Inferior parietal cortex (tissue), 1 donor: Measurements from ENCODE around the gene KLHL11.
"Not testable (repeated sequence)": the region's sequence is repeated elsewhere in the genome, so short reads cannot be mapped to it uniquely, and the experiment has no call there.

Experiments used
- DNase-seq: peaks from one replicate; pipeline ENCODE4 v3.0.0-alpha.2; 2016; ENCODE audit errors: extremely low spot score

KLHL11 gene

DNA sequence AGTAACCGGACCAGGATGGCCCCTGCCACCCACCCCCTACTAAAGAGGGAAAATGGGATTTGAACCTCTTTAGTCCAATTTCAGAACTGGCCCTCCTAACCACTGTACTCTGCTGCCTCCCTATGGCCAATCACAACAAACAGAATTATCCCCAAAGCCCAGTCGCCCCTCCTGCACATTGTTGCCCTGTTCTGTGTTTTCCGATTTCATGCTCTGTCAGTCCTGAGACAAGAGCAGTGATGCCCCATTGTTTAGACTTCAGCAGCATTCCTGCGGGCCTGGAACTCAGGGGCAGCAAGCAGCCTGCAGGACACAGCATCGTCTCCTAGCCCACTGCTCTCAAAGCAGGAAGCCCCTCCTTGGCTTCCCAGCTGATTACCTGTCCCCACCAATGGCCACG is 20.5 kb upstream of the KLHL11 start:
- no peak for DNase-seq

DNA sequence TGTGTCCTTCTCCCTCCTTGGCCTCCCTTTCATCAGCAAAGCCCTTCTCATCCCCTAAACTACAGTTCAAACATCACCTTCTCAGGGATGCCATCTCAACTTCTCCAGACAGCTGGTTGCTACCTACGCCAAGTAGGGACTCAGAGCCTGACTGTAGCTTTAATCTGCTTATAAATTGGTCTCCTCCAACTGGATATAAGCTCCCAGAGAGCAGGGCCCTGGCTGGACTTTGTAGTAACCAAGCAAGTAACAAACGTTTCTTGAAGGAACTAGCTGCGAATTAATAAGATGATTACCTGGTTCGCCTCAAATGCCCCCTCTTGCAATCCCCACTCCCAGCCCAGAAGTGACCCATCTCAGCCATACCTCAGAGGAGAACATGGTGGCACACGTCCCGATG is 17.5 kb upstream of the KLHL11 start:
- no peak for DNase-seq

DNA sequence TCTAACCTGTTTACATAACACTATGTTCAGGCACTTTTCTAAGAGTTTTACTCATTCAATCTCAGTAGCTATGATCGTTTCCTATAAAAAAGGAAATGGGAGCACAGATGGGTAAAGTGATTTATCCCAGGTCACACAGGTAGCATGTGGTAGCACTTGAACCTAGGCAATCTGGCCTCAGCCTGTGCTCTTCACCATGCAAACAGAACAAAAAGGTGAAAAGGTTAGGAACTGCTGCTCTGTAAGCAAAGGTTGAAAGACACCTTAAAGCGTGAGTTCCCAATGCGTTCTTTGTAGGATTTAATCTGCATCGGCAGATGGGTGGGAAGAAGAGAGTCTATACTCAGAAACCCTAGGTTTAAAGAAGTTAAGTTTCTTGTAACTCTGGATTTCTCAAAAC is 14.9 kb upstream of the KLHL11 start:
- no peak for DNase-seq

DNA sequence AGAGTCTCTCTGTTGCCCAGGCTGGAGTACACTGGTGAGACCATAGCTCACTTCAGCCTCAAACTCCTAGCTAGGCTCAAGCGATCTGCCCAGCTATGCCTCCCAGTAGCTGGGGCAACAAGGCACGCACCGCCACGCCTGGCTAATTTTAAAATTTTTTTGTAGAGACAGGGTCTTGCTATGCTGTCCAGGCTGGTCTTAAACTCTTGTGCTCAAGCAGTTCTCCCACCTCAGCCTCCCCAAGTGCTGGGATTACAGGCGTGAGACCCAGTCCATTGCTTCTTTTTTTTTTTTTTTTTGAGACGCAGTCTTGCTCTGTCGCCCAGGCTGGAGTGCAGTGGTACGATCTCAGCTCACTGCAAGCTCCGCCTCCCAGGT is 9.1 kb upstream of the KLHL11 start:
- DNase-seq: not testable (repeated sequence)

DNA sequence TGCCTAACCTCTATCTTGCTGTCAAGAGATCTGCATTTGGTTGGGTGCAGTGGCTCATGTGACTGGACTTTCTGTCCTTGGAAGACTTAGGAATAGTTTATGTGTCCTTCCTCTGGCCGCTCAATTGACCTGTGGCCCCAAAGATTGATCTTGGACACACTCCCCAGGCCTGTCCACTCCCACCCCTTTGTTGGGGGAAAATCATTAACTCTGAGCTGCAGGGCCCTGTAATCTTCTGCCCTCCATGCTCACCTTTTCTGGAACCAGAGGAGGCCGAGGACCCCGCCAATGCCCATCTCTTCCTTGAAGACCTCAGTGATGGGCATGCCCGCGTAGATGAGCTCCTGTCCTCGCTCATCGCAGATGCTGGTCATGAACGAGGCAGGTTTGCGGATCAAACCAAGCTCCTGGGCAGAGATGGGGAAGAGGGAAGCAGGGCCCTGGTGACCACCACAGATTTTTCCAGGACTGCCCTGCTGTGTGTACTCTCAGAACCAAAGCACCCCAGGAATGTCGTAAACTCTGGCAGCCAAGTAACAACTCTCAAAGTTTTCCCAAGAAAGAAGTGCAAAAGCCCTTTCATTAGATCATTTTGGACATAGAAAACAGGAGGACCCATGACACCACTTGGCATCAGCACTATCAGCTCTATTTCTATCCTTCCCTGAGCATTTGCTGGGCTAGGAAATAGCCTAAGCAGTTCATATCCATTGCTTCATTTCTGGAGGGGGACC is 8.5 kb upstream of the KLHL11 start:
- no peak for DNase-seq

DNA sequence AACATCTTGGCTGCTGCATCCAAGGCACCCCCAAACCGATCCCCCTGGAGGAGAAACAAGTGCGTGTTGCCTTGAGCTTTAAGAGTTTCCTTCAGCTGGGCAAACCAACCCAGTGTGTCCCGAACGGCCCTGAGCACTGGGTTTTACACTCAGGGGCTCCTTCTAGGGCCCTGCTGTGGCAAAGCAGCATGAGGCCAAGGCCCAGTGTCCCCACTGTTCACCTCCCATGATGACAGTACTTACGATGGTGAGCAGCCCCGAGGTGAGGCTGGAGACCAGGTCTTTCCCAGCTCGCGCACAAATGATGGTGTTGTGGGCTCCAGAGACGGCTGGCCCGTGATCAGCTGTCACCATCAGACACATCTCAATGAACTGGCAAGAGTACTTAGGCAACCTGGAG is 6.6 kb upstream of the KLHL11 start:
- no peak for DNase-seq

DNA sequence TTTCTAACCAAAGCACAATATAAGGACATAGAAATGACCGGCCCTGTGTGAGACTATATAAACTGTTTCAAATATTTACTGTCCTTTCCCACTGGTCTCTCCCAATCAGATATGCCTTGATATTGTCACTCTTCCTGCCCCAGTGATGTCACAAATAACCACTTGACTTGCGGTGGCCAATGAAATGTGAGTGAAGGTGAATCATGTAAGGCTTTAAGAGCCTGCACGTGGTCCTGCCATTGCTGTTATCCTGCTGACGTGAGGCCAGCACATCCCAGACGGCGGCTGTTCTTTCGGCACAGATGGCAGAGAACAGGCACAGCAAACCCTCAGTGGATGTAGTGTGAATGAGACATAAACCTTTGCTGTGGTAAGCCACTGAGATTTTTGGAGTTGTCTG is 5.4 kb upstream of the KLHL11 start:
- no peak for DNase-seq

DNA sequence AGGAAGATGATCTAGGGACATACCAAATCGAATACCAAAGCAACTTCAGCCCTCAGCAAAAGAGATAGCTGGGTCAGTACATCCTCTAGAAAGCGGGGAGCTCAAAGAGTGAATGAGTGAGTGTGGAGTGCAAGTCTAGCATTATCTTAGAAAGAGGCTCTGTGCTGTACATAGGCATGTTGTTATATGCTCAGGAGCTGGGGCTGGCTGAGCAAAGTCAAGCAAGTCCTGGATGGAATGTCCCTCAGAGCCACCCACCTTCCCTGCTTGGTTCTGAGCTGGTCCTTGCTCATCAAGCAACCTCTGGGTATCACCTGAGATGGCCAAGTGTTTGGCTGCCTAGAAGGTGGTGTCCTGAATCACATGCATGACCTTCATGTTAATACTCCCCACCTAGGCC is 4.9 kb upstream of the KLHL11 start:
- no peak for DNase-seq

DNA sequence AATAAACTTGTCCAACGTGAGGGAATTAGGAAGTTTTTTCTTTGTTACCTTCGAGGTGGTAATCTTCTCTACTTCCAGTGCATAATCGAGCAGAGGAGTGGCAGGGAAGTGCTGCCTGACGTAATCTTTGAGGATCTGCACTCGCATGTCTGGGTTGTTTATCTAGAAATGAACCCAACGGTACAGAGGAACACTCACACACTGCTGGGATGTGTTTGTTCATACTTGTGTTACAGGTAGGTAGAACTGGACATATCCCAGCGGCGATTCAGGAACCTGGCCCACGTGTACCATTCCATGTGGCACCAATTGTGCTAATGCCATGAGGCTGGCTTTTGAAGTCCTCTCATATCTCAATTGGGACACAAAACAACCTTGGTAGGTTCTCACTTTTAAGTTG is 4.2 kb upstream of the KLHL11 start:
- no peak for DNase-seq

DNA sequence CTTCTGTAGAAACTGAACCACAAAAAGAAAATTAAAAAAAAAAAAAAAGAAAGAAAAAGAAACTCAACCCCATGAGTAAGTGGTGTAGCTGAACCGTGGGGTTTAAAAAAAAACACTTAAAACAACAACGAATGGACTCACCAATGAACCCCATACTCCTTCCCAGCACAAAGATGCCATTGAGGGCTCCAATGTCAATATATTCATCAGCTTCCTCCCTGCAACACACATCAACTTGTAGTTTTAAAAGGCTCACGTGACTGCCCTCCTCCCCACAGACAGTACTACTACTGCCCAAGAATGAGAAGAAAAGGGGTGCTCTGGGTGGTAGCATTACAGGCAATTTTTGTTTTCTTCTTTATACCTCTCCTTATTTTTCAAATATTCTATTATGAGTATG is 3.3 kb upstream of the KLHL11 start:
- no peak for DNase-seq

DNA sequence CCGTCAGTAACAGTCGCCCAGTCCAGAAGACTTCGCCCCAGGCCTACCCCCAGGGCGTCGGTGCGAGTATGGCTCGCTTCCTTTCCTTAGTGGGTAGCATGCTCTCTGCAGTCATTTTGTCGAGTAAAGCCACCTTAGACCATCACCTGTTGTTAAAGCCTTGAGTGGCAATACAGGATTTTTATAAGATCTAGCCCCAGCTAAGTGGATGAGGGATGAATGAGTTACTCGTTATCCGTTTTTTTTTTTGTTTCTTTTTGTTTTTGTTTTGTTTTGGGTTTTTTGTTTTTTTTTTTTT is 322 bp upstream of the KLHL11 start:
- no peak for DNase-seq

DNA sequence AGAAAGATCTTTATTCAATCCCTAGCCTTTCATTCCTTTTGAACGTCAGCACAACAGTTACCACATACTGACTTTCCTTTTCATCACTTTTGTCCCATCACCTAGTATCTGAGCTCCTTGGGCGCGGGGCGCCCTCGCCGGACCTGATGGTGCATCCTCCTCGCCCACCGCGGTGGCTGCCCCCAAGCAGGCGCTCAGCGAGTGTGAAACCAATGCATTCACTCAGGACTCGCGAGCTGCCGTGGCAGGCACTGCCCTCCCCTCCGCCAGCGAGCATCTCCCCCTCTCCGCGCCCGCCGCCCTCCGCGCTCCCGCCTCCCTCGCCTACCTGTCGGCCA is 756 bp downstream of the KLHL11 start:
- no peak for DNase-seq

DNA sequence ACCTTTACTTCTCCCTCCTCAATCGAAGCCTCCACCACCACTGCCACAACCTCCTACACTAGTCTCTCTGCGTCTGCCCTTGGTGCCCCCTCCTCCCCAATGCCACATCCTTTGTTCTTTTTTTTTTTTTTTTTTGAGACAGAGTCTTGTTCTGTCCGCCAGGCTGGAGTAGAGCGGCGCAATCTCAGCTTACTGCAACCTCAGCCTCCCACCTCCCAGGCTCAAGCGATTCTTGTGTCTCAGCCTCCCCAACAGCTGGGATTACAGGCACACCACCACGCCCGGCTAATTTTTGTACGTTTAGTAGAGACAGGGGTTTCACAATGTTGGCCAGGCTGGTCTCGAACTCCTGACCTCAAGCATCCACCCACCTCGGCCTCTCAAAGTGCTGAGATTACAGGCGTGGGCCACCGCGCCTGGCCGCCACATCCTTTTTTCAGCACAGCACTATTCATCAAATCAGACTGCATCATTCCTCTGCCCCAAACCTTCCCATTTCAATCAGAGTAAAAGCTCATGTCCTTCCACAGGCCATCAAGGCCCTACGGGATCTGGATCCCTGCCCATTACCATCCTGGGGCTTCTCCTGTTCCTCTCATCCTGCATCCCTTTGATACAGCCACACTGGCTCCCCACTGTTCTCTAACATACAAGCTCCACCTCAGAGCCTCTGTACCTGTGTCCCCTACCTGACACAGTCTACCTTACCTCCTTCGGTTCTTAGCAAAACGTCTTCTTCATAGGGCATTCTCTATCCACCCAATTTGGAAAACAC is 2.0 kb downstream of the KLHL11 start:
- DNase-seq: no peak

DNA sequence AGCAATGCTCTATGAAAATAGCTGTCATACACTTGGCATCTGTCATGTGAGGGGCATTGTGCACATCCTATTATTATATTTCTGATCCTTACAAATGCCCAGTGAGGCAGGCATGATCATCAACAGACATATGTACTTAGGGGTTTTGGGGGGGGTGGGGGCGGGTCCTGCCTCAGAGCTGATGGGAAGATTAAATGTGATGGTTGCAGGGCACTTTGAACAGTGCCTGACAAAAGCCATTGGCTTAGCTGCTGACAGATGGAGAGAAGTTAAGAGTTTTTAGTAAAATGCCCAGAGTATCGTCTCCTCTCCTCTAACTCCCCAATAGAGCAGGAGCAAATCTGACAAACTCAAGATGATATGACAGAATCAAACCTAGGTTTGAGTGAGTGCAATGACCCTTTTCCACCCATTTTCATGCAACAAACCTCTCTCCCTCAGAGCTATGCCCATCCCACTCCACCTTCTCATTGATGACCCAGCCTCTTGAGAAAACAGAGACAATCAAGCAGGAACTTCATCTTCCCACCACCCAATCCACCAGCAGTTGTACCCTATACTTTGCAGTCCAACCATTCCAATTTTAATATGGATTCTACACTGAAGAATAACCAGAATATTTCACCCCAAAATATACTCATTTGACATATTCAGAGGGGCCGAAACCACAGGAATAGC is 4.8 kb downstream of the KLHL11 start:
- DNase-seq: no peak

DNA sequence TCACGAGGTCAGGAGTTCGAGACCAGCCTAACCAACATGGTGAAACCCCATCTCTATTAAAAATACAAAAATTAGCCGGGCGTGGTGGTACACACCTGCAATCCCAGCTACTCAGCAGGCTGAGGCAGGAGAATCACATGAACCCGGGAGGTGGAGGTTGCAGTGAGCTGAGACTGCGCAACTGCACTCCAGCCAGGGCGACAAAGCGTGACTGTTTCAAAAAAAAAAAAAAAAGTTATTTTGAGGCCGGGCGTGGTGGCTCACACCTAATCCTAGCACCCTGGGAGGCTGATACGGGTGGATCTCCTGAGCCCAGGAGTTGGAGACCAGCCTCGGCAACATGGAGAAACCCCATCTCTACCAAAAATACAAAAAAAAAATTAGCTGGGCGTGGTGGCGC is 13.8 kb downstream of the KLHL11 start:
- not testable (repeated sequence) for DNase-seq

DNA sequence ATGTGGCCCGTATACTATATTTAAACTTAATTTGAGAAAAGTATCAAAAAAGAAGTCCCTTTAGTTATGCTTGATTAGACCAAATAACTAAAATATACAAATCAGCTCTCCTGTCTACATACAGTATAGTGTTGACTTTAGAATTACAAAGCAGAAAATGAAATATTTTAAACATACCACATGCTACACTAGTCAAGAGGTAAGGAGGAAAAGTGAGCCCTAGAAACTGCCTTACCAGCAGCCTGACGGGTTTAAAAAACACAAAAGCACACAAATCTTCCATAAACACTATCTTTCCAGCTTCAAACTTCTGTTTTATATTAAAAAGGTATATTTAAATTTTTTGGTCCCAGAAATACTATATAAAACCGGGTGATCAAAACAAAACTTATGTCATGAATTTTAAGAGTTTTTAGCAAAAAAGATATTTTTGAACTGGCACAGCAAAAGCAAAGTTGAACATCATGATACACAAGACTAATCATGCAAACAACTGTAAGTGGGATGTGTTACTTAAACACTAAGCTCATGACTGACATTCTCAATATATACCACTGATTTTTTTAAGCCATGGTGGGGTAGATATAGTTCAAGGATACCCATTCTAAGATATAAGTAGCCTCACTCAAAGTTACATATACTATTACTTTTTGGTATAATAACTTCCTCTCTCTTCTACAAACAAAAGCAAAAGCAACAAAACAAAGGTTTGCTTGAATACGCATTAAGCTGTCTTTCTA is 15.8 kb downstream of the KLHL11 start:
- DNase-seq: no peak

DNA sequence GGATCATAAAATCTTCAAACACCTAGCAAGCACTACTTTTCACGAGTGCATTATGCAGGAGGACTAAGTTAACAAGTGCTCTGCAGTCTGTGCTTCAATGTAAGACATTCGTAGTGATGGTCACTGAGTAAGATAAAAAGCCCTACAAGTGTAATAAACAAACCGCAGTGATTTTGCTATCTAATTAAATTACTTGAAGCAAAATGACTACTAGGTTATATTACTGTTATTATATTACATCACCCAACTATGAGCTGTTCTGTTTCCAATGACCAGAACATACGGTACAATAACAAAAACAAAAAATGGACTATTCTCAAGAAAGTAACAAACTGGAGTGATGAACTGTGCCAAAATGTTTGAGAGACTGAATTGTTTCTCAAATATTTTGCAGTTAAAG is 16.4 kb downstream of the KLHL11 start:
- no peak for DNase-seq

DNA sequence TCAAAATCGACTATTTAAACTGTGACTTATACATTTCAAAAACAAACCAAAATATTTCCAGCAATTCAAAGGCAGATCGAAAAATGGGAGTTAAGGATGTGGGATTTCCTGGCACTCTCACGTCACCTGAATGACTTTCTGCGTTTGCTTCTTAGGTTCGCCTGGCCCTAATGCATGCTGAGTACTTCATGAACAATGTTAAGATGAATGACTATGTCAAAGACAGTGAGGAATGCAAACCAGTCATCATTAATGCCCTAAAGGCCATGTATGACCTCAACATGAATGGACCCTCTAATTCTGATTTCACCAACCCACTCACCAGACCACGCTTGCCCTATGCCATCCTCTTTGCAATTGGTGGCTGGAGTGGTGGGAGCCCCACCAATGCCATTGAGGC is 20.3 kb downstream of the KLHL11 start:
- DNase-seq: no peak

DNA sequence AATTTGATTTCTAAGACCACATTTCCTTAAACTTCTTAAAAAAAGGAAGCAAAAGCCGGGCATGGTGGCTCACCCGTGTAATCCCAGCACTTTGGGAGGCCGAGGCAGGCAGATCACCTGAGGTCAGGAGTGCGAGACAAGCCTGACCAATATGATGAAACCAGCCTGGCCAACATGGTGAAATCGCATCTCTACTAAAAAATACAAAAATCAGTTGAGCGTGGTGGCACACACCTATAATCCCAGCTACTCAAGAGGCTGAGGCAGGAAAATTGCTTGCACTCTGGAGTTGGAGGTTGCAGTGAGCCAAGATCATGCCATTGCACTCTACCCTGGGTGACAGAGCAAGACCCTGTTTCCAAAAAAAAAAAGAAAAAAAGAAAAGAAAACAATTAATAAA is 24.4 kb downstream of the KLHL11 start:
- DNase-seq: not testable (repeated sequence)

DNA sequence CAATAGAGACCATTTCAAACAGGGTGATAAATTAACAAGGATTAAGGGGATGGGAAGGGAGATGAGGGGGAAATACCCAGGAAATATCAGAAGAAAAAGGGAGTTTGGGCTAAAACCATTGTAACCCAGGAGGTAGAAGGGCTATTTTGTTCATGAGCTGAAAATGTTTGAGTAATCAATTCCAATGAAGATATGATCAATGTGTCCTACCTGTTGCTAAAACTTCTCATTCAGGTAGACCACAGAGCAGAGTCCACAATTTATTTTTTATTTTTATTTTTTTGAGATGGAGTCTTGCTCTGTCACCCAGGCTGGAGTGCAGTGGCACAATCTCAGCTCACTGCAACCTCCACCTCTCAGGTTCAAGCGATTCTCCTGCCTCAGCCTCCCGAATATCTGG is 25.8 kb downstream of the KLHL11 start:
- not testable (repeated sequence) for DNase-seq

DNA sequence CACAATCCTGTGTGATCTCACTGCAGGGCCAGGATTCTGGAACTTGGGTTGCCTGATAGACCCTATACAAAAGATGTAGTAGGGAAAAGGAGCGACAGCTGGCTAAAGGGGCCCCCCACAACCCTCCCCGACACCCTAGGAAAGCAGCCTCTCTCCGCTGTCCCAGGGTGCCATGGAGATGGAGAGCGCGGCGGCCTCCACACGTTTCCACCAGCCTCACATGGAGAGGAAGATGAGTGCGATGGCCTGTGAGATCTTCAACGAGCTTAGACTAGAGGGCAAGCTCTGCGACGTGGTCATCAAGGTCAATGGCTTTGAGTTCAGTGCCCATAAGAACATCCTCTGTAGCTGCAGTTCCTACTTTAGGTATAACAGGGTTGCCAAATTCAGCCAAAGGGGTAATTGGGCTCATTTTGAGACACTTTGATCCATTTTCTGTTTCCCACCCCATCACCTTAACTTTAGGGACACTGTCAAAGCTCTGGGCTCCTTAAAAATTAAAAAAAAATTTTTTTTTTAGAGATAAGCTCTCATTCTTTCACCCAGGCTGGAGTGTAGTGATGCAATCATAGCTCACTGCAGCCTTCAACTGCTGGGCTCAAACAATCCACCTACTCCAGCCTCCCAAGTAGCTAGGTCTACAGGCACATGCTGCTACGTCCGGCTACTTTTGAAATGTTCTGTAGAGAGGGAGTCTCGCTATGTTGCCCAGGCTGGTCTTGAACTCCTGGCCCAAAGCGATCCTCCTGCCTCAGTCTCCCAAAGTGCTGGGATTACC is 27.3 kb downstream of the KLHL11 start, which contains the start of gene KLHL10:
Gene KLHL10 (plus strand): TSS at position 65 of the 778 bp plus-strand sequence. CDS start 108 bp downstream, at position 173.
- DNase-seq: no peak
